Testis (tissue), 3 donors: ENCODE data around the gene CAPZA1. TPM values are rescaled to one million over a fixed set of nuclear protein-coding genes. Genes with fewer than 3 reads are reported as not detected.

Source experiments
- DNase-seq: peaks from one replicate; pipeline ENCODE4 v3.0.0-alpha.2; 2019
- H3K27ac ChIP-seq, 2 donors: fragments of 200-600 bp; sonication (generic); one replicate each; pipeline ENCODE4 v1.5.1; 2019
- H3K27me3 ChIP-seq: fragments of 200-600 bp; sonication (generic); one replicate; pipeline ENCODE4 v1.5.1; 2019
- H3K36me3 ChIP-seq: fragments of 200-600 bp; sonication (generic); one replicate; pipeline ENCODE4 v1.5.1; 2017; ENCODE audit warnings: low read depth; ENCODE audit errors: missing control alignments
- H3K4me1 ChIP-seq: fragments of 200-600 bp; sonication (generic); one replicate; pipeline ENCODE4 v1.5.1; 2019
- H3K4me3 ChIP-seq, 2 donors: fragments of 200-600 bp; sonication (generic); one replicate each; pipeline ENCODE4 v1.5.1; 2017 to 2019
- H3K9me3 ChIP-seq: fragments of 200-600 bp; sonication (generic); one replicate; pipeline ENCODE4 v1.5.1; 2017
- POLR2A ChIP-seq: fragments of 450-650 bp; IDR thresholded peaks from one replicate; pipeline ENCODE4 v1.6.1; 2017; ENCODE audit warnings: antibody characterized with exemption, mild to moderate bottlenecking, moderate library complexity
- WGBS, 2 donors: methylation state at CpG; one replicate each; pipeline ENCODE4 v1.1.5; 2018; 5-methylcytosine and 5-hydroxymethylcytosine counted together
- intact Hi-C: fragments of 100-400 bp; cut with DNase I; formaldehyde crosslinking; loops from one replicate; pipeline ENCODE4 v1.15.1; 2023; ENCODE audit warnings: low total_unique reads
- polyA plus RNA-seq: library from polyadenylated mRNA; stranded (reverse); fragments of 350-450 nt; fragmentation: Illumina TruSeq; extraction: RNeasy Lipid Tissue Mini Kit (QIAGEN cat#74804); gene quantifications from one replicate; pipeline ENCODE4 v1.2.3, GENCODE V29; 2014; ENCODE audit warnings: low read depth, low replicate concordance; ENCODE audit not compliant: insufficient read depth
- total RNA-seq, 2 donors: library from RNA; depleted of rRNA; stranded (reverse); fragments of >200 nt; gene quantifications; one replicate each; pipeline ENCODE4 v1.2.3, GENCODE V29; 2016
- TF ChIP-seq, protein P1 (sequence below), 3 experiments: fragments of 450-650 bp in 2 of 3; fragments of 200-600 bp in 1 of 3; sonication (generic) in 1 of 3; IDR thresholded peaks; one replicate each; pipeline ENCODE4 v1.5.1; 2016 to 2019; ENCODE audit warnings: antibody characterized with exemption in 3 of 3, mild to moderate bottlenecking in 2 of 3, moderate library complexity in 1 of 3

Gene CAPZA1
- total and polyA plus RNA-seq, 3 donors from 2014 or later = 120 to 148 (median 144) TPM

DNA sequence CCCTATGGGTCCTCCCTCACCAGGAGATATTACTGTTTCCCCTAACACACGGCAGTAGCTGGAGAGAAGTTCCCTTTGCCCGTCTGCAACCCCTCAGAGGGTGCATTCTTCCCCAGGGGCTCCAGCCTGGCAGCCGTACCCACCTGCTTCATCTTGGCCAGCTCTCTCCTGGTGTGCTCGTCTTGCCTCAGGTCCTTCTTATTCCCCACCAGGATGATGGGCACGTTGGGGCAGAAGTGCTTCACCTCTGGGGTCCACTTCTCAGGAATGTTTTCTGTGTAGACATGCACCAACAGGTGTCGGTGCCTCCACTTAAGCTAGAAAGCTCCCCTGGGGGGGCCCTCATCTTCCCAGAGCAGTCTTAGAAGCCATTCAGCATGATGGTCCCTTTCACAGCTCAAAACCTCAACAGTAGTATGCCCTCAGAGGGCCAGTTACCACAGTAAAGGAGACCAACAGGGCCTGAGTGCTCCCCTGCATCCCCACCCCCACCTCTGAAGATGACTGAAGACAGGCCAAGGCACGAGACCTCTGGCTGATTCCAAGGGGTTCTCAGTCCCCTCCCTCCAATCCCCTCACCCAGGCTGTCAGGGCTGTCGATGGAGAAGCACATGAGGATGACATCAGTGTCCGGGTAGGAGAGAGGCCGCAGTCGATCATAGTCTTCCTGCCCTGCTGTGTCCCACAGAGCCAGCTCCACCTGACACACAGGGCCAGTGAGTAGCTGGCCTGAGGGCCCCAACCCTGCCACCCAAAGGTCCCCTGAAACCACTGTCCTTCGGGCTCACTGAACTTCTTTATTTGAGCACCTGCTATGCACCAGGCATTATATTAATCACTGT, 83.0 kb downstream of the CAPZA1 start:
- peaks cover 81% of the 10 kb centered on the region for H3K4me1 ChIP-seq
- WGBS, 2 donors = 74 to 83% methylated on average over 7 to 12 of the region's 12 CpGs
- no peaks in the 10 kb centered on the region for H3K9me3 ChIP-seq
- DNase-seq = no peak
- H3K36me3 ChIP-seq = no peaks in the 10 kb centered on the region
- H3K27ac ChIP-seq = peak overlapping the region; percentile 93
- no peak overlapping the region for H3K4me3 ChIP-seq
- no peaks in the 10 kb centered on the region for H3K27me3 ChIP-seq
- intact Hi-C loops = no loop called here
- no peak for TF ChIP-seq POLR2A
- TF ChIP-seq, protein P1, sequence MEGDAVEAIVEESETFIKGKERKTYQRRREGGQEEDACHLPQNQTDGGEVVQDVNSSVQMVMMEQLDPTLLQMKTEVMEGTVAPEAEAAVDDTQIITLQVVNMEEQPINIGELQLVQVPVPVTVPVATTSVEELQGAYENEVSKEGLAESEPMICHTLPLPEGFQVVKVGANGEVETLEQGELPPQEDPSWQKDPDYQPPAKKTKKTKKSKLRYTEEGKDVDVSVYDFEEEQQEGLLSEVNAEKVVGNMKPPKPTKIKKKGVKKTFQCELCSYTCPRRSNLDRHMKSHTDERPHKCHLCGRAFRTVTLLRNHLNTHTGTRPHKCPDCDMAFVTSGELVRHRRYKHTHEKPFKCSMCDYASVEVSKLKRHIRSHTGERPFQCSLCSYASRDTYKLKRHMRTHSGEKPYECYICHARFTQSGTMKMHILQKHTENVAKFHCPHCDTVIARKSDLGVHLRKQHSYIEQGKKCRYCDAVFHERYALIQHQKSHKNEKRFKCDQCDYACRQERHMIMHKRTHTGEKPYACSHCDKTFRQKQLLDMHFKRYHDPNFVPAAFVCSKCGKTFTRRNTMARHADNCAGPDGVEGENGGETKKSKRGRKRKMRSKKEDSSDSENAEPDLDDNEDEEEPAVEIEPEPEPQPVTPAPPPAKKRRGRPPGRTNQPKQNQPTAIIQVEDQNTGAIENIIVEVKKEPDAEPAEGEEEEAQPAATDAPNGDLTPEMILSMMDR (IDR thresholded peaks at IDR 0.05) = no peak

DNA sequence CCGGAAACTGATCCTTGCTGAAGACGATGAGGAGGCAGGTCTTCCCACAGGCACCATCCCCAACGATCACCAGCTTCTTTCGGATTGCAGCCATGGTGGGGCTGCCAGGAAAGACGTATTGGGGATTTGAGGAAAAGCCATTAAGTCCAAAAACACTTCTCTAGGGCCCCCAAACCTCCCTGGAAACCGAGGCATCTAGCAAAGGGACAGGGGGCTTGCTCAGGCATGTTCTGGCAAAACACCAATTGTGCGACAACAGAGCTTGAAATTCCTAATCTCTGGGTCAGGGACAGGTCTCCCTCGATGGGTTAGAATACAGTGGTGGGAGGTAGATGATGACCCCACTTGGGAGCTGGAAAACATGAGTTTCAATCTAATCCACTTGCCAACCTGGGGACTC, 84.1 kb downstream of the CAPZA1 start:
- Histone ChIP-seq H3K36me3 (no peaks in the 10 kb centered on the region), H3K9me3 (no peaks in the 10 kb centered on the region), H3K27ac (peak overlapping the region in 1 of 2 donors; percentile 93), H3K27me3 (no peaks in the 10 kb centered on the region), H3K4me1 (peaks cover 75% of the 10 kb centered on the region), H3K4me3 (no peak overlapping the region)
- 67 to 68% methylated on average over 8 of the region's 8 CpGs for whole genome bisulfite sequencing, 2 donors
- TF ChIP-seq POLR2A = no peak
- no peak for DNase-seq
- intact Hi-C loops = no loop called here

DNA sequence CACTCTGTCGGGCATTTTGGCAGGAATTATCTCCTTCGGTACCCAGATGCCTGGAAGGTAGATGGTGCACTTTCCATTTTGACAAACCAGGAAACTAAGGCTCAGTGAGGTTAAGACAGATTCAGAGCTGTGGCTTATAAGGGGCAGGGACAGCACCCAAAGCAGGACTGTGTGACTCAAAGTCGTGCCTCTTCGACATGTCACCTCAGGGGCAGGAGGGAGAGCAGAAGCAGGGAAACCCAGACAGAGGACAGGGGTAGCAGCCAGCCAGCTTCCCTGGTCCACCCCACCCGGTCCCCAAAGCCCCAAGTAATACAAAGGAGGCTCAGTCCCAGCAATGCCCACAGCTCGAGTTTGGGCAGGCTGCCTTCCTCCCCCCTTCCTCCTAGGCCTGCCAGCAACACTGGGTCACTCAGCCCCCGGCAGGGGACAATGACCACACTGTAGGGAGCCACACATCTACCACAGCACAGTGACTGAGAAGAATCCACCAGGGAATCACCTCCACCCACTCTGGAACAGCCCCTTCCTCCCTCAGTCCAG, 84.8 kb downstream of the CAPZA1 start:
- H3K4me3 ChIP-seq = peak overlapping the region in 1 of 2 donors; percentile 96
- H3K4me1 ChIP-seq = peaks cover 67% of the 10 kb centered on the region
- WGBS, 2 donors = 49 to 57% methylated on average over 5 to 7 of the region's 7 CpGs
- no peaks in the 10 kb centered on the region for H3K36me3 ChIP-seq
- no peak for DNase-seq
- intact Hi-C loops = no loop called here
- no peaks in the 10 kb centered on the region for H3K9me3 ChIP-seq
- no peaks in the 10 kb centered on the region for H3K27me3 ChIP-seq
- TF ChIP-seq, protein P1 (IDR thresholded peaks at IDR 0.05) = no peak
- TF ChIP-seq POLR2A = no peak
- H3K27ac ChIP-seq = peak overlapping the region; percentile 97 to 98

DNA sequence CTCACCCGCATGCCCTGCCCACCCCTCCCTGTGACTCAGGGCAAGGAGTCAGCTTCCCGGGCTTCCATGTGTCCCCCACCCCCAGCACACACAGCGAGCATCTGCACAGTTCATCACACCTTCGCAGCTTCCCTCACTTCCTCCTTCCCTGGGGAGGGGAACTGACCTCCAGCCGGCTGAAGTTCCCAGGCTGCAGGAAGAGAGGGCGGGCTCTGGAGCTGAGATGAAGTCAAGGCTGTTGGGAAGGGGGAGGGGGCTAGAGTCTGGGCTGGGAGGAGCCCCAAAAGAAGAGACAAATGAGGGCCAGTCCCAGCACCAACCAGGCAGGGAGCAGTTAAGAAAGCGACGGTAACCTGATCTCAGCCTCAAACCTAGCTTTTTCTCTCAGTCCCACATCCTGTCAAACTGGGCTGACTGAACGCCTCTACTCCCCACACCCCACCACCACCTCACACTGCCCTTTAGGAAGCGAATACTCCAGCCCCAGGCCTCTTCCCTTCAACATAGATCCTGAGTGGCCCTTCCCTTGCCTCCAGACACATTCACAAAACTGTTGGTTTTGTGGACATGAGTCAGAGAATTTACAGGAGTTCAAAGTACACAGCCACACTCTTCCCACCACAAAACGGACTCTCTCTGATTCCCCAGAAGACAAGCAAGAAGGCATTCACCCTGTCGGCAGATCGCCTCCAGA, 85.4 kb downstream of the CAPZA1 start:
- WGBS, 2 donors = 7 to 11% methylated on average over 13 of the region's 13 CpGs

More for the DNA sequence above, 85.4 kb downstream of the CAPZA1 start:
- Histone ChIP-seq H3K4me1 (peaks cover 61% of the 10 kb centered on the region), H3K9me3 (no peaks in the 10 kb centered on the region), H3K4me3 (peak overlapping the region; percentile 92 to 96), H3K27ac (peak overlapping the region; percentile 97 to 98), H3K36me3 (no peaks in the 10 kb centered on the region), H3K27me3 (no peaks in the 10 kb centered on the region)
- TF ChIP-seq, protein P1 (IDR thresholded peaks at IDR 0.05) = no peak
- TF ChIP-seq POLR2A = peak; percentile 47
- intact Hi-C loops = loop anchor here (5.0 kb wide), 2 partner anchors 203 to 308 kb away; partner anchors contain the start of gene CTTNBP2NL
- peak; percentile 95 for DNase-seq
